Measurements from ENCODE around the gene OR8G1.

- TF ChIP-seq EGR1 (IDR thresholded peaks at IDR 0.05) (no peak), CREB1 (IDR thresholded peaks at IDR 0.05; ENCODE audit: low read depth) (no peak), EP300 (IDR thresholded peaks at IDR 0.05; ENCODE audit: borderline replicate concordance) (no peak), REST (IDR thresholded peaks at IDR 0.05; ENCODE audit: low read depth) (no peak), RAD21 (IDR thresholded peaks at IDR 0.05; ENCODE audit: low read depth) (no peak), MAX (IDR thresholded peaks at IDR 0.05) (no peak), YY1 (IDR thresholded peaks at IDR 0.05; ENCODE audit: low read depth) (no peak), NFIC (IDR thresholded peaks at IDR 0.05) (no peak), TAF1 (IDR thresholded peaks at IDR 0.05; ENCODE audit: low read depth) (no peak), USF1 (IDR thresholded peaks at IDR 0.05) (no peak), CEBPB (IDR thresholded peaks at IDR 0.05) (no peak), TEAD4 (IDR thresholded peaks at IDR 0.05) (no peak), TCF12 (IDR thresholded peaks at IDR 0.05; ENCODE audit: low read depth) (no peak)
Observed at GRCh38 chr11:124301548-124301947, 60.7 kb downstream of the OR8G1 start.

Data from Ishikawa (cell line).